H1 (cell line): Measurements from ENCODE around the gene HTR5A. TPM values are rescaled to one million over a fixed set of nuclear protein-coding genes. Genes with fewer than 3 reads are reported as not detected.

Source experiments
- CTCF ChIA-PET: fragments of 300-600 bp; sonication (Branson Sonifier 250); formaldehyde crosslinking; loops from one replicate; lab custom pipeline; 2021; ENCODE audit not compliant: partially characterized antibody; lab: Charles Lee
- POLR2A ChIA-PET: fragments of 300-600 bp; sonication (Branson Sonifier 250); formaldehyde crosslinking; loops from one replicate; lab custom pipeline; 2021; ENCODE audit warnings: inconsistent platforms; ENCODE audit not compliant: partially characterized antibody; lab: Charles Lee
- DNase-seq, 2 experiments: peaks; one replicate each; pipeline versions ENCODE4 v3.0.0 to v3.0.0-alpha.2; 2010 to 2022; ENCODE audit warnings: low spot score in 2 of 2, low read depth in 1 of 2, mixed read lengths in 1 of 2
- FAIRE-seq: peaks from 2 replicates; lab custom pipeline; 2011; peaks lifted over from hg19 to GRCh38; lab: Jason Lieb, UNC
- H2AFZ ChIP-seq: 2 replicates; pipeline ENCODE4 v1.8.1; 2012; ENCODE audit warnings: low read length, inconsistent platforms
- H2AK5ac ChIP-seq: 2 replicates; pipeline ENCODE4 v1.6.1; 2013; ENCODE audit warnings: low read depth, low read length
- H2BK120ac ChIP-seq: replicated peaks from 2 replicates; pipeline ENCODE3; 2013; ENCODE audit warnings: low read depth, low read length, inconsistent platforms
- H2BK12ac ChIP-seq: 2 replicates; pipeline ENCODE4 v1.6.1; 2013; ENCODE audit warnings: low read depth, low read length
- H2BK15ac ChIP-seq: 2 replicates; pipeline ENCODE4 v1.6.1; 2013; ENCODE audit warnings: low read length
- H2BK20ac ChIP-seq: 2 replicates; pipeline ENCODE4 v1.6.1; 2013; ENCODE audit warnings: low read length
- H2BK5ac ChIP-seq: 2 replicates; pipeline ENCODE4 v1.6.1; 2013; ENCODE audit warnings: low read depth, low read length
- H3K14ac ChIP-seq: 2 replicates; pipeline ENCODE4 v1.6.1; 2013; ENCODE audit warnings: inconsistent platforms; ENCODE audit not compliant: insufficient read length
- H3K18ac ChIP-seq: 2 replicates; pipeline ENCODE4 v1.6.1; 2013; ENCODE audit warnings: low read length; ENCODE audit errors: extremely low read depth
- H3K23ac ChIP-seq: 2 replicates; pipeline ENCODE4 v1.6.1; 2013; ENCODE audit warnings: inconsistent platforms; ENCODE audit not compliant: insufficient read length
- H3K23me2 ChIP-seq: 2 replicates; pipeline ENCODE4 v1.6.1; 2013; ENCODE audit warnings: low read depth, low read length
- H3K27ac ChIP-seq: 2 replicates; pipeline ENCODE4 v1.6.1; 2011; ENCODE audit warnings: low read depth, low read length, inconsistent platforms
- H3K27me3 ChIP-seq, 4 experiments: replicated peaks in 1 of 4; 1 replicate in 1 of 4; 2 replicates in 3 of 4; pipeline versions ENCODE4 v1.6.1 to v1.8.1; 2011 to 2013; ENCODE audit warnings: low read length in 3 of 4, mild to moderate bottlenecking in 3 of 4, inconsistent platforms in 2 of 4, mixed read lengths in 2 of 4, moderate library complexity in 1 of 4; ENCODE audit not compliant: control insufficient read depth in 3 of 4, insufficient read depth in 3 of 4; ENCODE audit errors: extremely low read depth in 1 of 4
- H3K36me3 ChIP-seq, 4 experiments: 2 replicates each; pipeline versions ENCODE4 v1.6.1 to v1.8.1; 2011 to 2013; ENCODE audit warnings: mild to moderate bottlenecking in 4 of 4, low read length in 3 of 4, moderate library complexity in 2 of 4, control low read depth in 1 of 4, inconsistent platforms in 1 of 4; ENCODE audit not compliant: insufficient read depth in 4 of 4, control insufficient read depth in 2 of 4
- H3K4ac ChIP-seq: replicated peaks from 2 replicates; pipeline ENCODE3; 2013; ENCODE audit warnings: low read length, low read depth, mixed read lengths, inconsistent platforms; ENCODE audit not compliant: insufficient read length
- H3K4me1 ChIP-seq, 4 experiments: replicated peaks in 1 of 4; 1 replicate in 1 of 4; 2 replicates in 3 of 4; pipeline versions ENCODE4 v1.6.1 to v1.8.1; 2011 to 2013; ENCODE audit warnings: low read length in 3 of 4, inconsistent platforms in 2 of 4, mixed read lengths in 1 of 4; ENCODE audit not compliant: insufficient read depth in 4 of 4, control insufficient read depth in 3 of 4
- H3K4me2 ChIP-seq, 2 experiments: 2 replicates each; pipeline versions ENCODE4 v1.6.1 to v1.8.1; 2011 to 2013; ENCODE audit warnings: low read depth in 2 of 2, low read length in 2 of 2, control low read depth in 1 of 2, inconsistent platforms in 1 of 2, mild to moderate bottlenecking in 1 of 2; ENCODE audit not compliant: insufficient read depth in 1 of 2
- H3K4me3 ChIP-seq, 4 experiments: fragments of 200-600, 300-600 bp in 1 of 4; sonication (generic), shearing (Covaris generic), sonication (Bioruptor Twin) in 1 of 4; 2 replicates each; pipeline versions ENCODE4 v1.5.1 to v1.8.1; 2011 to 2016; ENCODE audit warnings: low read length in 4 of 4, low read depth in 3 of 4, control low read depth in 2 of 4, inconsistent platforms in 2 of 4, mild to moderate bottlenecking in 2 of 4, mixed read lengths in 1 of 4, moderate library complexity in 1 of 4; ENCODE audit not compliant: insufficient read depth in 2 of 4; ENCODE audit errors: extremely low read depth in 1 of 4
- H3K56ac ChIP-seq: replicated peaks from 2 replicates; pipeline ENCODE3; 2013; ENCODE audit warnings: low read depth, mild to moderate bottlenecking, mixed read lengths, low read length, inconsistent platforms; ENCODE audit not compliant: insufficient read length
- H3K79me1 ChIP-seq: 2 replicates; pipeline ENCODE4 v1.6.1; 2013; ENCODE audit warnings: low read depth, low read length, control low read depth
- H3K79me2 ChIP-seq, 2 experiments: 2 replicates each; pipeline versions ENCODE4 v1.6.1 to v1.8.1; 2012 to 2013; ENCODE audit warnings: low read length in 2 of 2, mild to moderate bottlenecking in 2 of 2, inconsistent platforms in 1 of 2; ENCODE audit not compliant: insufficient read depth in 2 of 2, control insufficient read depth in 1 of 2
- H3K9ac ChIP-seq, 4 experiments: replicated peaks in 1 of 4; 1 replicate in 1 of 4; 2 replicates in 3 of 4; pipeline versions ENCODE4 v1.6.1 to v1.8.1; 2011 to 2013; ENCODE audit warnings: low read depth in 3 of 4, low read length in 3 of 4, control low read depth in 2 of 4, mild to moderate bottlenecking in 2 of 4, moderate library complexity in 2 of 4, inconsistent platforms in 1 of 4; ENCODE audit errors: extremely low read depth in 1 of 4
- H3K9me3 ChIP-seq, 2 experiments: 2 replicates each; pipeline versions ENCODE4 v1.6.1 to v1.8.1; 2012 to 2013; ENCODE audit warnings: mild to moderate bottlenecking in 2 of 2, moderate library complexity in 2 of 2, control low read depth in 1 of 2, inconsistent platforms in 1 of 2, low read depth in 1 of 2, low read length in 1 of 2, mixed read lengths in 1 of 2; ENCODE audit not compliant: insufficient read depth in 2 of 2
- H4K20me1 ChIP-seq, 2 experiments: replicated peaks in 1 of 2; 2 replicates each; pipeline versions ENCODE3 to v1.8.1; 2011 to 2013; ENCODE audit warnings: inconsistent platforms in 2 of 2, low read length in 2 of 2, mild to moderate bottlenecking in 1 of 2; ENCODE audit not compliant: insufficient read depth in 2 of 2, control insufficient read depth in 1 of 2
- H4K5ac ChIP-seq: 2 replicates; pipeline ENCODE4 v1.6.1; 2013; ENCODE audit warnings: low read length, low read depth, mixed read lengths, inconsistent platforms; ENCODE audit not compliant: insufficient read length
- H4K8ac ChIP-seq: 2 replicates; pipeline ENCODE4 v1.8.0; 2013; ENCODE audit warnings: mild to moderate bottlenecking, moderate library complexity, low read length, inconsistent platforms; ENCODE audit not compliant: insufficient read depth; ENCODE audit errors: extremely low read depth
- H4K91ac ChIP-seq: replicated peaks from 2 replicates; pipeline ENCODE3; 2013; ENCODE audit warnings: low read length, mixed read lengths, inconsistent platforms; ENCODE audit not compliant: insufficient read length
- CEBPB ChIP-seq: IDR thresholded peaks from 2 replicates; pipeline ENCODE4 v1.6.1; 2012; ENCODE audit warnings: low read depth, low read length
- CTBP2 ChIP-seq: IDR thresholded peaks from 2 replicates; pipeline ENCODE4 v1.7.0; 2011; ENCODE audit warnings: borderline replicate concordance, mild to moderate bottlenecking, moderate library complexity, mixed read lengths, low read length; ENCODE audit not compliant: insufficient read depth, insufficient read length
- CTCF ChIP-seq, 3 experiments: IDR thresholded peaks; 1 replicate in 2 of 3; 2 replicates in 1 of 3; pipeline versions ENCODE4 v1.5.1 to v1.6.1; 2011; ENCODE audit warnings: low read length in 3 of 3, mild to moderate bottlenecking in 3 of 3, inconsistent platforms in 2 of 3, low read depth in 1 of 3, moderate library complexity in 1 of 3; ENCODE audit not compliant: insufficient read depth in 1 of 3; ENCODE audit errors: control extremely low read depth in 1 of 3
- GTF2F1 ChIP-seq: IDR thresholded peaks from 2 replicates; pipeline ENCODE4 v1.6.1; 2012; ENCODE audit warnings: low read depth, low read length, improper control_type of control experiment, borderline replicate concordance
- HDAC6 ChIP-seq: IDR thresholded peaks from one replicate; pipeline ENCODE4 v1.7.1; 2012; ENCODE audit warnings: low read depth, mild to moderate bottlenecking, inconsistent platforms, low read length, moderate library complexity
- MAX ChIP-seq: IDR thresholded peaks from 2 replicates; pipeline ENCODE4 v1.6.1; 2012; ENCODE audit warnings: inconsistent platforms
- PHF8 ChIP-seq: fragments of 200-600 bp; sonication (generic); conservative IDR thresholded peaks from 2 replicates; pipeline ENCODE4 v1.7.1; 2012; ENCODE audit warnings: low read depth, mild to moderate bottlenecking, inconsistent platforms, low read length, moderate library complexity
- POLR2A ChIP-seq, 2 experiments: IDR thresholded peaks; 1 replicate in 1 of 2; 2 replicates in 1 of 2; pipeline ENCODE4 v1.6.1; 2011; ENCODE audit warnings: low read depth in 2 of 2, low read length in 2 of 2, mild to moderate bottlenecking in 2 of 2; ENCODE audit errors: control extremely low read depth in 1 of 2
- RXRA ChIP-seq: IDR thresholded peaks from 2 replicates; pipeline ENCODE4 v1.6.1; 2011; ENCODE audit warnings: low read depth, mild to moderate bottlenecking, low read length, moderate library complexity; ENCODE audit not compliant: insufficient read depth
- SIN3A ChIP-seq, 2 experiments: IDR thresholded peaks in 1 of 2; conservative IDR thresholded peaks in 1 of 2; 2 replicates each; pipeline ENCODE4 v1.6.1; 2011 to 2012; ENCODE audit warnings: low read length in 2 of 2, improper control_type of control experiment in 1 of 2, low read depth in 1 of 2, mild to moderate bottlenecking in 1 of 2
- SP1 ChIP-seq: IDR thresholded peaks from 2 replicates; pipeline ENCODE4 v1.6.1; 2011; ENCODE audit warnings: low read depth, low read length
- TCF12 ChIP-seq: IDR thresholded peaks from 2 replicates; pipeline ENCODE4 v1.6.1; 2011; ENCODE audit warnings: low read depth, mild to moderate bottlenecking, low read length
- WGBS, 2 experiments: shearing (Covaris generic) in 1 of 2; methylation state at CpG; one replicate each; pipeline versions ENCODE4 v1.1.6 to v1.1.7; 2013 to 2015; ENCODE audit warnings: low lambda C conversion rate in 2 of 2, mixed read lengths in 2 of 2, inconsistent platforms in 1 of 2, low coverage in 1 of 2, missing lambda C conversion rate in 1 of 2; ENCODE audit not compliant: insufficient replicate concordance in 2 of 2, insufficient coverage in 1 of 2, insufficient read length in 1 of 2; ENCODE audit errors: extremely low coverage in 1 of 2, missing lambda C conversion rate in 1 of 2; 5-methylcytosine and 5-hydroxymethylcytosine counted together
- polyA plus RNA-seq, 7 experiments: library from polyadenylated mRNA; depleted of rRNA in 3 of 7; stranded (reverse) in 5 of 7; unstranded in 2 of 7; fragments of >200 nt in 5 of 7; fragments of 200-250 nt in 2 of 7; gene quantifications; 1 replicate in 5 of 7; 2 replicates in 1 of 7; 4 replicates in 1 of 7; pipeline versions ENCODE4 v1.2.1 to v1.2.3, GENCODE V29; 2011 to 2013; ENCODE audit warnings: missing spikeins in 2 of 7, mixed read lengths in 2 of 7
- total RNA-seq: library from RNA; stranded (reverse); fragmentation: NEBNext Ultra II Directional; extraction: Animal tissue kit (Norgen Biotek cat#: 25700); gene quantifications from 2 replicates; pipeline ENCODE4 v1.2.1, GENCODE V29; 2021

HTR5A gene
- total and polyA plus RNA-seq, 2 of the 8 experiments (the other 6 are each of a cell fraction or from before 2014, with no cell fraction given), result 0.02 TPM; not detected in 1

- H4K8ac ChIP-seq, result no peak overlapping the region
- no peak overlapping the region for H3K4me2 ChIP-seq
- no peak overlapping the region for H3K4me3 ChIP-seq
- no peak overlapping the region for H2AK5ac ChIP-seq
- no peak overlapping the region for H4K5ac ChIP-seq
- no peaks in the 10 kb centered on the region; a peak in 1 of 7 replicates for H3K27me3 ChIP-seq
- no peak overlapping the region for H2AFZ ChIP-seq
- ChIA-PET POLR2A (no interaction called here), CTCF (no interaction called here)
- H3K23me2 ChIP-seq, result no peaks in the 10 kb centered on the region
- H3K9ac ChIP-seq, result no peak overlapping the region
- no peak overlapping the region for H2BK15ac ChIP-seq
- H3K27ac ChIP-seq, result no peak overlapping the region
- no peak overlapping the region for H3K56ac ChIP-seq
- DNase-seq (no peak), FAIRE-seq (no peak)
- no peak overlapping the region for H4K91ac ChIP-seq
- H3K79me1 ChIP-seq, result no peaks in the 10 kb centered on the region
- peaks cover 0 to 2% of the 10 kb centered on the region in 2 experiments for H4K20me1 ChIP-seq
- H3K4me1 ChIP-seq, result no peaks in the 10 kb centered on the region
- H3K23ac ChIP-seq, result no peak overlapping the region
- H2BK120ac ChIP-seq, result no peak overlapping the region
- H3K14ac ChIP-seq, result no peak overlapping the region
- no peaks in the 10 kb centered on the region for H3K9me3 ChIP-seq
- H3K4ac ChIP-seq, result no peak overlapping the region
- 99% methylated on average over 13 of the region's 13 CpGs; no CpG with 5 or more reads in 1 of the 2 experiments for WGBS, 2 experiments
- H2BK12ac ChIP-seq, result no peak overlapping the region
- no peak overlapping the region for H3K18ac ChIP-seq
- no peaks in the 10 kb centered on the region for H3K36me3 ChIP-seq
- no peaks in the 10 kb centered on the region for H3K79me2 ChIP-seq
- H2BK20ac ChIP-seq, result no peak overlapping the region
- H2BK5ac ChIP-seq, result no peak overlapping the region
- TF ChIP-seq CTBP2 (no peak), POLR2A (IDR thresholded peaks at IDR 0.05; ENCODE audit: control extremely low read depth in 1 of 2, low read depth in 2 of 2, low read length in 2 of 2) (no peak), RXRA (no peak), SIN3A (conservative IDR thresholded peaks at IDR 0.05 in 1 of 2, IDR thresholded peaks at IDR 0.05 in 1 of 2; ENCODE audit: low read depth in 1 of 2, low read length in 2 of 2) (no peak), CEBPB (no peak), HDAC6 (no peak), SP1 (no peak), TCF12 (no peak), GTF2F1 (no peak), PHF8 (no peak), MAX (no peak), CTCF (IDR thresholded peaks at IDR 0.05; ENCODE audit: control extremely low read depth in 1 of 3, insufficient read depth in 1 of 3, low read depth in 1 of 3, low read length in 3 of 3) (no peak)
These were observed 61.0 kb downstream of the HTR5A start for GRCh38 chr7:155131090-155131489.
